ENCODE data around the gene CCBE1.

The CCBE1 gene

DNA sequence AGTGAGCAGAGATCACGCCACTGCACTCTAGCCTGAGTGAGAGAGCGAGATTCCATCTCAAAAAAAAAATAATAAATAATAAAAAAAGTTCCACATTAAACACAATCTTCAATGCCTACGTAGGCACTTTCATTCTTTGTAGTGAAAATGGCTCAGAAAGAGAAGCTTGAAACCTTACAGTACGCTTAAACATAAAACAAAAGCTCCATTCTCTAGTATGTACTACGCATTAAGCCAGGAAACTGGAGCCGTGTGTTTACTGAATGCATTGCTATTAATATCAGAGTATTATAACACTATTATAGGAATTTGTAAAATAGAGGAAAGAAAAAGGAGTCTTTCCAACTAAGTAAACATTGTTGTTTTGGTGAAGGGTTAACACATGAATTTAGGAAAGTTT, 296.8 kb downstream of the CCBE1 start:
- H3K4me1 Mint-ChIP-seq (ENCODE audit: low read depth): peaks cover 4% of the 10 kb centered on the region
- H3K9me3 Mint-ChIP-seq: no peaks in the 10 kb centered on the region
- no peaks in the 10 kb centered on the region for H3K36me3 Mint-ChIP-seq (ENCODE audit: low read depth)
- H3K27ac Mint-ChIP-seq: no peak overlapping the region
- peaks cover 25% of the 10 kb centered on the region for H3K27me3 Mint-ChIP-seq (ENCODE audit: low read depth)
- H3K4me3 Mint-ChIP-seq: no peak overlapping the region

DNA sequence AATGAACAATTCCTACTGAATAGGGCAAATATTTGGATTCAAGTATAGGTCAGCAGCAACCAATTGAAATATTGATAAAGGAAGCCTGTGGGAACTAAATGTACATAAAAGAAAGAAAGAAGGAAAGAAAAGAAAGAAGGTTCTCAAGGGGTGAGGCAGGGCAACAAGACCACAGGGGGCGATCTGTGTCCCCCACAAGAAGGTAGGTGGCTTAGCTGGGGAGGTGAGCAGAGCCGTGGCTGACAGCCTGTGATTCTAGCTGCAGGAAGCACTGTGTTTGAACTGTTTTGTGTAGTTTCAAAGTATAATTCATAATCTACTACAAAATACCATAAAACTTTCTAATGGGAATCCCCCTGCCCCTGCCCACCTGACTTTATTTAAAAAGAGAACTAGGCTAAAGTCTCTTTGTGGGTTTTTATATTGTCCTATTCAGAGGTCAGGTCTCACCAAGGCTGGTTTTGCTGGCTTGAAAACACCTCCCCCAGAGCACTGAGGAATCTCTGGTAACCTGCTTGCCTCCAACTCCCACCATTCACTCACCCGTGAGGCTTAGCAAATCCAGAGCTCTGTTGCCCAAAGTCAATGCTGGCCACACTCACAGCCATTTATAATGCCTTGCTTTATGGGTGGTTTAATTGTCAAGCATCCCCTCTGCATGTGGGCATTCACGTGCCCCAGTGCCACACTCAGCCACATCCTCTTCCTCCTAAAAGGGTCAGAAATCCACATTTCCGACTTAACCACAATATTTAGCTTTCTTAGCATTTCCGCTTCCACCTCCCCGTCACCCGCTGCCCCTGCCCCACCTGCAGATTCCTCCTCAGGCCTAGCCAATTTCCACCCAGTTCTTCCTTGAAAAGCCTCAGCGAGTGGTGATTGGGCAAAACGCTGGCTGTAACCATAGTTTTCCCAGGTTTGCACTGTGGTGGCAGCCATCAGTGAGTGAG, 301.7 kb downstream of the CCBE1 start:
- peaks cover 28% of the 10 kb centered on the region for H3K27me3 Mint-ChIP-seq (ENCODE audit: low read depth)
- H3K4me3 Mint-ChIP-seq: no peak overlapping the region
- H3K27ac Mint-ChIP-seq: no peak overlapping the region
- H3K4me1 Mint-ChIP-seq (ENCODE audit: low read depth): peaks cover 7% of the 10 kb centered on the region
- H3K9me3 Mint-ChIP-seq: no peaks in the 10 kb centered on the region
- H3K36me3 Mint-ChIP-seq (ENCODE audit: low read depth): no peaks in the 10 kb centered on the region

DNA sequence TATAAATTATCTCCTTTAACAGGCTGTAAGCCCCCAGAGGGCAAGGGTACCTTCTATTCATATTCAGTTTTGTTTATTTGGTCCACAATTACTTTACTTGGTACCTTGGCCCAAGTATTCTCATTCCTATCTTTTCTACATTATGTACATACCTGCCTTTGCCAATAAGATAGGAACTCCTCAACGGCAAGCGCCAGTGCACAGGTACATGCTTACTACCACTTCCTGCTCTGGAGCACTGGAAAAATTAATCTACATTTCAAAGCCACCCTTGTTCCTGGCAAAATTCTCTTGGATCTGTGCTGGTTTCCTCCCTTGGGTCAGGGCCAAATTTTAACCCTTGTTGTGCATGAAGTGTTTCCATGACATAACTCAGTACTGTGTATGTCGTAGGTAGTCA, 303.8 kb downstream of the CCBE1 start:
- peaks cover 32% of the 10 kb centered on the region for H3K27me3 Mint-ChIP-seq (ENCODE audit: low read depth)
- H3K36me3 Mint-ChIP-seq (ENCODE audit: low read depth): no peaks in the 10 kb centered on the region
- no peak overlapping the region for H3K27ac Mint-ChIP-seq
- H3K4me3 Mint-ChIP-seq: no peak overlapping the region
- H3K9me3 Mint-ChIP-seq: no peaks in the 10 kb centered on the region
- peaks cover 7% of the 10 kb centered on the region for H3K4me1 Mint-ChIP-seq (ENCODE audit: low read depth)

DNA sequence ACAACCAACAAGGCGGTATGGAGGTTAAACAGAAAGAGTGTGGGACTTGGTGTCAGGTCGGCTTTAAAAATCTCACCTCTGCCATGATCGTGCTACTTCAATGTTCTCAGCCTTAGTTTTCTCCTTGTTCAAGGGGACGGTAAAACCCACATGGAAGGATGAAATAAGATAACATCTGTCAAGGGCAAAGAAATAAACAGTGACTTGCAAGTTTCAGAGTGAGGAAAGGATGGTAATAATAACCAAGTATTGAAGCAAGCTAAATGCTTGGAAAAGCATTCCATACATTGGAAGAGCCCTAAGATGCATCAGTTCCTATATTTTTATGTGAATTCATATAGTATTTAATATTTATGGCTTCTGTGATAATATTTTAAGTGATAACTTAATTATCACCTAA, 308.4 kb downstream of the CCBE1 start:
- Mint-ChIP-seq H3K4me3 (no peak overlapping the region), H3K4me1 (ENCODE audit: low read depth) (no peaks in the 10 kb centered on the region), H3K36me3 (ENCODE audit: low read depth) (no peaks in the 10 kb centered on the region), H3K9me3 (no peaks in the 10 kb centered on the region), H3K27ac (no peak overlapping the region), H3K27me3 (ENCODE audit: low read depth) (peaks cover 19% of the 10 kb centered on the region)

DNA sequence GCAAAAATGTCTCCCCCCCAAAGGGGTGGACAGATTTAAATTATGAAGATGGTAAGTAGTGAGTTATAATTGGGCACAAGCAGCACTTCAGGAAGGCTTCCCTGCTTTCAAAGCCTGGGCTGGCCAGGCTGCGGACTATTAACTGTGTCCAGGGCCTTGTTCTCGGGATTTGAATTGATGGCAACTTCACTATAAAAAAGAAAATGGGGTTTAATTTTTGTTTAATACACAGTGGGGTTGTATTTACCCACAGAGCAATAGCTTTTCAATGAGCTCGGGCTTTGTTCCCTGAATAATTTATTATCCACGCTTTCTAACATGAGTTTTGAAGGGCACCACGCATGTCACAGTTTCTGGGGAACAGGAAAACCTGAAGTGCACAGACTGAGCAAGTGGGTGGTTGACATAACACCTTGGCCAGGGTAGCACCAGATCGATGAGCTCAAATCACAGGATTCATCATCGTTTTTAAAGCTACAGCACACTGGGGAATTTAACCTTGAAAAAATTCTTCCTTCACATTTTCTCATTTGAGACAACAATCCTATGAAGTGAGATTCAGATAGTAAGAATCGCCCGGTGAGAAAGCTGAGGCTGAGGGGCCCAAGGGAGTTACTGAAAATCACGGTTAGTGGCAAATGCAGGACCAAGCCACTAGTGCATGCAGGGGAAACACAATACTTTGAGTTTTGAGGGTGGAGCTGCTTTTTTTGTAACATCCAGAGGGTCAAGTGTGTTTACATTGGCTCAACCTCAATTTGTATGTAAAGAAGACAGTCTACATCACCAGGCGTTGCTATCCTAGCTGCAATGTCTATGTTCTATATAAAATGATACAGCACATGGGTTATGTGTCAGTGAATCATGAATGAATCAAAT, 309.3 kb downstream of the CCBE1 start:
- Mint-ChIP-seq H3K27me3 (ENCODE audit: low read depth) (peaks cover 16% of the 10 kb centered on the region), H3K9me3 (no peaks in the 10 kb centered on the region), H3K4me3 (no peak overlapping the region), H3K4me1 (ENCODE audit: low read depth) (no peaks in the 10 kb centered on the region), H3K36me3 (ENCODE audit: low read depth) (no peaks in the 10 kb centered on the region), H3K27ac (no peak overlapping the region)

DNA sequence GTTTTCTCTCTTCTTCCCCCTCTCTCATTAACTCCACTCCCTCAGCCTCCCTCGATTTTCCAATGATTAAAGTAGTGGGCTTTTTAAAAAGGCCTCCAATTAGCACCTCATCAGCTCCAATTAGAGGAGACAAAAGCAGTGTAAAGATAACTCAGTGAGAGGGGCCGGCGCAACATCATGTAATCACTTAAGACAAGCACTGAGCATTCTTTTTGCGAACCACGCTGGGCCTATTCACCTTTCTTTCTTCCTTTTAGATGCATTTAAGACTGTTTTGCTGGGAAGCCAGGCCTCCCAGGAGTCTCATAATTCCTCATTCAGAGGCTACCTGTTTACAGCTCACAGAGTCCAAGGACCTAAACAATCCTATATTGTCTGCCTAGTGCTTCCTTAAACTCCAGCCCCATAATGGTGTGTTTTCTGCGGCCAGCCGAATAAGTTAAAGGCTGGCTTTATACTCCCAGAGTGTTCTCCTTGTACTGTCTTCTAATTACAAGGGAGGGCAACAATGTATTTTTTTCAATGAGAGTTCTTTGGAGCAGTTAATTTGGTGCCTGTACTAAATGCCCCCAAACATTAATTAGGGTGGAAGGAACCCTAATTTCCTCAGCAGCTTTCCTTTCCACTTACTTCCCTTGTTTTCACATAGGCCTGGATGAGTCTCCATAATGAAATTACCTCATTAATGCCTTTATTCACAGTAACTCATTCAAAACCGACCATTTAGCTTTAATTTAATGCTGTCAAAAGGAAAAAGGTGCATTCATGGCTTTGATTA, 310.1 kb downstream of the CCBE1 start:
- no peaks in the 10 kb centered on the region for H3K9me3 Mint-ChIP-seq
- H3K4me3 Mint-ChIP-seq: no peak overlapping the region
- H3K27me3 Mint-ChIP-seq (ENCODE audit: low read depth): peaks cover 12% of the 10 kb centered on the region
- H3K27ac Mint-ChIP-seq: no peak overlapping the region
- H3K36me3 Mint-ChIP-seq (ENCODE audit: low read depth): no peaks in the 10 kb centered on the region
- H3K4me1 Mint-ChIP-seq (ENCODE audit: low read depth): no peaks in the 10 kb centered on the region

DNA sequence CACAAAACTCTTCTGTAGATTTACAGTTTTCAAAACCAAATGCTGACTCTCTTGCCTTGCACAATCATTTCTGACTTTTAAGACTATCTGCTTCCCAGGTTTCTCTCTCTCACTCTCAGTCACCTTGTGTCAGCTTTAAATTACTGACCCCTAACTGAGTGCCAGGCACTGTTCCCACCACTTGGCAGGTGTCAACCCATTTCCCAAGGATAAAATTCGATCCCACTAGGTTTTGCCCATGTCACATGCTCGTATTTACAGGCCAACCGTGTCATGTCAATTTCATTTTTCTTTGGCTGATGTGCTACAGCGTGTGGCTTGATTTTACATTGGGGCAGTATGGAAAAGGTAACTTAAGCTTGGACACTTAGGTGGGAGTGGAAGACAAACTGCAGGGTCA, 312.0 kb downstream of the CCBE1 start:
- H3K4me1 Mint-ChIP-seq (ENCODE audit: low read depth): no peaks in the 10 kb centered on the region
- H3K27me3 Mint-ChIP-seq (ENCODE audit: low read depth): peaks cover 10% of the 10 kb centered on the region
- H3K4me3 Mint-ChIP-seq: no peak overlapping the region
- H3K36me3 Mint-ChIP-seq (ENCODE audit: low read depth): no peaks in the 10 kb centered on the region
- no peaks in the 10 kb centered on the region for H3K9me3 Mint-ChIP-seq
- H3K27ac Mint-ChIP-seq: no peak overlapping the region

DNA sequence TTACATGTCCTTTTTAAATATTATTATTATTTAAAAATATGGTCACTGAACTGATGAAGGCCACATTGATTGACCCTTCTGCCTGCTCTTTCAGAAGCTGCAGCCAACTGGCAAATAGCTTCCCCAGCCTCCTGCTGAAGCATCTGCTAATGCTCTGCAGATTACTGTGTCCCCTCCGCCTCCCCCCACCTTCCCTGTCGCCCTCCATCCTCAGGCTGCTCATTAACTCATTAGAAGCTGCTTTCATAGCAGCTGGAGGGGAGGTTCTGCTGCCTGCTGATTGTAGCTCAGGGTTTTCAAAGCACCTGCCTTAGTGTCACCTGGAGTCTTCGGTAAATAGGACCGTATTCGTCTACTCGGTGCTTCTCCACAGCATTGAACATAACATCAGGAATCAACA, 313.4 kb downstream of the CCBE1 start:
- no peak overlapping the region for H3K27ac Mint-ChIP-seq
- no peaks in the 10 kb centered on the region for H3K4me1 Mint-ChIP-seq (ENCODE audit: low read depth)
- H3K4me3 Mint-ChIP-seq: no peak overlapping the region
- H3K9me3 Mint-ChIP-seq: no peaks in the 10 kb centered on the region
- H3K36me3 Mint-ChIP-seq (ENCODE audit: low read depth): no peaks in the 10 kb centered on the region
- peaks cover 19% of the 10 kb centered on the region for H3K27me3 Mint-ChIP-seq (ENCODE audit: low read depth)

DNA sequence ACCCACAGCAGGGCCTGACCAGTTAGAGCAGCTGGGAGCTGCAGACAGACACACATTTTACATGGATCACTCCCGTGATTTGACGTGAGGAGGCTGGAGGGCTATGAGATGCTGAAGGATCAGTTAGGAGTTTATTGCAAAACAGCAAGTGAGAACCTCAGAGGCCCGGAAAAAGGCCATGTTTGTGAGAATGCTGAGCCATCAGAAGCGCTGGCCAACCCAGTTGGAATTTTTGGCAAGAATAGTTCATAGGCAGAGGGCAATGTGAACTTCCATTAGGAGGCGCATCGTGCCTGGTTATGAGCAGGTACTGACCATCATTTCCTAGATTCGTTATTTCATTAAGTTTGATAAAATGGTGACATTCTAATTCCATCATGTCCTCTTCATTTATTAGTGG, 314.8 kb downstream of the CCBE1 start:
- H3K27ac Mint-ChIP-seq: no peak overlapping the region
- H3K4me1 Mint-ChIP-seq (ENCODE audit: low read depth): peaks cover 2% of the 10 kb centered on the region
- no peaks in the 10 kb centered on the region for H3K9me3 Mint-ChIP-seq

DNA sequence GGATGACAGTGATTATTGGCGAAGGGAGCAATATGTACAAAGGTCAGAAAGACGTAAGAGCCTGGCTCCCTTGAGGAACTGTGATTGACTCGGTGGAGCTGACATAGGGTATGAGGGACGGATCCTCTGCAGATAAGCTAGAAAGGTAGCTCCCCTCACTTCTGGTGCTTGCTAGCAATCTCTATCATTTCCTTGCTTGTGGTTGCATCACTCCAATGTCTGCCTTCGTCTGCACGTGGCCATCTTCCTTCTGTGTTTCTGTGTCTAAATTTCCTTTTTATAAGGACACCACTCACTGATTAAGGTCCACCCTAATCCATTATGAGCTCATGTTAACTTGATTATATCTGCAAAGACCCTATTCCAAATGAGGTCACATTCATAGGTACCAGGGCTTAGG, 315.3 kb downstream of the CCBE1 start:
- peaks cover 13% of the 10 kb centered on the region for H3K27me3 Mint-ChIP-seq (ENCODE audit: low read depth)
- H3K27ac Mint-ChIP-seq: no peak overlapping the region

More for the DNA sequence above, 314.8 kb downstream of the CCBE1 start:
- Mint-ChIP-seq H3K36me3 (ENCODE audit: low read depth) (no peaks in the 10 kb centered on the region), H3K4me3 (no peak overlapping the region), H3K27me3 (ENCODE audit: low read depth) (peaks cover 15% of the 10 kb centered on the region)

More for the DNA sequence above, 315.3 kb downstream of the CCBE1 start:
- Mint-ChIP-seq H3K4me3 (no peak overlapping the region), H3K9me3 (no peaks in the 10 kb centered on the region), H3K4me1 (ENCODE audit: low read depth) (peaks cover 2% of the 10 kb centered on the region), H3K36me3 (ENCODE audit: low read depth) (no peaks in the 10 kb centered on the region)

Data from T-helper 1 cell treated with Interleukin-12 subunit alpha and Interleukin-12 subunit beta and Interleukin-4 antibody, amounts not matched to agents 30 μg/mL and 1 μg/mL, for 36 hours (primary cell).